Measurements from ENCODE around the gene NELFA.
"Not testable (repeated sequence)": the region's sequence is repeated elsewhere in the genome, so short reads cannot be mapped to it uniquely, and the experiment has no call there.

Gene NELFA

DNA sequence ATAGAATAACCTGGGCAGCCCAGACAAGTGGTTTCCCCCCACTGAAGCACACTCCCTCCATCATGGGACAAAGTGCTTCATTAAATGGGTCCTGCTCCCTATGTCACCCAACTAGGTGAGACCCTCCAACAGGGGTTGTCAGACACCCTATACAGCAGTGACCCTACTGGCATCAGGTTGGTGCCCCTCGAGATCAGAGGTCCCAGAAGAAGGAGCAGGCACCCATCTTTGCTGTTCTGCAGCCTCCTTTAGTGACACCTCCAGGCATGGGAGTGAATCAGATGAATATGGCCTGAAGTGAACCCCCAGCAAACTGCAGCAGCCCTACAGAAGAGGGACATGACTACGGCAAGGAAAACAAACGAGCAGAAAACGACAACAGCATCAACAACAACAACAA lies 11.1 kb downstream of the NELFA start:
- no peak for FAIRE-seq
- no peak for DNase-seq (ENCODE audit: insufficient read length, low spot score)

DNA sequence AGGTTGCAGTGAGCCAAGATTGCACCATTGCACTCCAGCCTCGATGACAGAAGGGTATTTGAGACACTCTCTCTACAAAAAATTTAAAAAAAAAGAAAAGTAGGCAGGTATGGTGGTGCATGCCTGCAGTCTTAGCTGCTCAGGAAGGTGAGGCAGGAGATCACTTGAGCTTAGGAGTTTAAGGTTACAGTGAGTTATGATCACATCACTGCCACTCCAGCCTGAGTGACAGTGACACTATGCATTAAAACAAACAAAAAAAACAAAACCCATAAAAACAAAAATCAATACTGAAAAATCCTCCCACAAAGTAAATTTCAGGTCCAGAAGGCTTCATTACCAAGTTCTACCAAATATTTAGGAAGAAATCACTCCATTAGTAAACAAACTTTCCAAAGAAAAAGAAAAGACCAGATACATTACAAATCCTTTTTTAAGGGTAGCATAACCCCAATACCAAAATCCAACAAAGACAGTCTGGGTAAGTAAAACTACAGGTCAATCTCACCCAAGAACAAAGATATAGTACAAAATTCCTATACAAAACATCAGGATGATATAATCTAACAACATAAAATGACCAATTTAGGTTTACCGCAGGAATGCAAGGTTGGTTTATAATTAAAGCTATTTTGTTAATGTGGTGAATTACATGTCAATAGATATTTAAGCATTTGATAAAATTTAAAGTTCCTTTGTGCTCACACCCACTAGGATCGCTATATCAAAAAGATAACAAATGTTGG lies 11.7 kb downstream of the NELFA start:
- FAIRE-seq (no peak), DNase-seq (ENCODE audit: insufficient read length, low spot score) (no peak)

DNA sequence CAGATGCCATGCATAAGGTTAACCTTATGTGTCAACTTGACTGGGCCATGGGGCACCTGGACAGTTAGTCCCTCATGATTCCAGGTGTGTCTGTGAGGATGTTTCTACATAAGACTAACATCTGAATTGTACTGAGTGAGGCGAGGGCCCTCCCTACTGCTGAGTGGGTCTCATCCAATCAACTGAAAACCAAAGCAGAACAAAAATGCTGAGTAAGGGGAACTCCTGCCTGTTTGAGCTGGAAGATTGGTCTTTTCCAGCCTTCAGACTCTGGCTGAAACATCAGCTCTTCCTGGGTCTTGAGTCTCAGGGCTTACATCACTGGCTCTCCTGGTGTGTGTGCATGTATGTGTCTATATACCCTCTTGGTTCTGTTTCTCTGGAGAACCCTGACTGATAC lies 13.8 kb downstream of the NELFA start:
- no peak for DNase-seq (ENCODE audit: insufficient read length, low spot score)
- no peak for FAIRE-seq

DNA sequence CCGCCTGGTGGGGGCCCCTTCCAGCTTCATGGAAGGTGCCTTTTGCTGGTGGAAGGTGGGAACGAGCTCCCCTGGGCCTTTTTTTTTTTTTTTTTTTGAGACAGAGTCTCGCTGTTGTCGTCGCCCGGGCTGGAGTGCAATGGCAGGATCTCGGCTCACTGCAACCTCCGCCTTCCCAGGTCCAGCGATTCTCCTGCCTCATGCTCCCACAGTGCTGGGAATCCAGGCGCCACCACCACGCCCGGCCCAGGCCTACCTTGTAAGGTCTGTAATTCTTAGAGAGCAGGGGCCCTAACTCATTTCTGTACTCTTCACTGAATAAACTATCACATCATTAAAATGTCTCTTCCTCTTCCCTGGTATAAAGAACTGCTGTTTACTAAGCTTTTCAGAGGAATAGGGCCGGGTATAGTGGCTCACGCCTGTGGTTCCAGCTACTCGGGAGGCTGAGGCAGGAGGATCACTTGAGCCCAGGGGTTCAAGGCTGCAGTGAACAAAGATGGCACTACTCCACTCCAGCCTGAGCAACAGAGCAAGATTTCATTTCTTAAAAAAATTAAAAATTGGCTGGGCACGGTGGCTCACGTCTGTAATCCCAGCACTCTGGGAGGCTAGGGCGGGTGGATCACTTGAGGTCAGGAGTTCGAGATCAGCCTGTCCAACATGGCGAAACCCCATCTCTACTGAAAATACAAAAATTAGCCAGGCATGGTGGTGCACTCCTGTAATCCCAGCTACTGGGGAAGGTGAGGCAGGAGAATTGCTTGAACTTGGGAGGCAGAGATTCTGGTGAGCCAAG lies 14.9 kb downstream of the NELFA start:
- DNase-seq (ENCODE audit: insufficient read length, low spot score); FAIRE-seq: not testable (repeated sequence)

DNA sequence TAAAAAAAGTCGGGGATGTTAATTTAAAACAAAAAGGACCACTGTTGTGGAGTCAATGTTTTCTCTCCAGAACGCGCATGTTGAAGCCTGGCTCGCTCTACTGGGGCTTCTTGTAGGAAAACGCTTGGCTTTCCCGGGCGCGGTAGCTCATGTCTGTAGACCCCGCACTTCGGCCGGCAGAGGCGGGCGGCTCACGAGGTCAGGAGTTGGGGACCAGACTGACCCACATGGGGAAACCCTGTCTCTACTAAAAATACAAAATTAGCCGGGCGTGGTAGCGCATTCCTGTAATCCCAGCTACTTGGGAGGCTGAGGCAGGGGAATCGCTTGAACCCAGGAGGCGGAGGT lies 15.6 kb downstream of the NELFA start:
- DNase-seq (ENCODE audit: insufficient read length, low spot score) = no peak
- no peak for FAIRE-seq

DNA sequence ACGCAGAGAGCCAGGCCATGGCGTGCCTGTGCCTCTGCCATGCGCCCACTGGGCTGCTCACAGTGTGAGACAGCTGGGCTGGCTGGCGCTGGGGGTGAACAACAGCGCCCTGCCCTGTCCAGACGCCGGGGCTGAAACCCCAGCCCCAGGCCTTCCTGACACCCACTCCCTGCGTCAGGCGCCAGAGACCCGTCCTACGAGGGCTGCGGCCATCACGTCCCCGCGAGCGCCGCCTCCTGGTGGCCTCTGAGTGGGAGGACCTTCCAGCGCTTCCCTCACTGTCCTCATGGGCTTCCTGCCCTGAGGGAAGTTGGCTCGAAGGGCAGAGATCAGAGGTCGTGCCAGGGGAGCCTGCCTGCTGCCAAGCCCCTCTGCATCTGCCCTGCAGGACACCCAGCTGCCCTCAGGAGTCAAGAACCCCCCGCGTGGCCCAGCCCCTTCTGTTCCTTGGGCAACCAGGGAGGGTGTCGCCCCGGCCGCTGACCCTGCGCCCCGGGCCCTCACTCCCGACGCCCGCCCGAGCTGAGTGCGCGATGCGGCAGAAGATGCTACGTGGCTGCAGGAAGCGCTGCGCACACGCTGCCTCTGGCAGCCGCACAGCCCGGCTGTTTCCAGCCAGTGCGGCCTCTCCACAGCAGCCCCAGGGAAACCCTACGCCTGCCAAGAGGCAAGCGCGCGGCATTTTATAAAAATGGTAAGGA lies 16.2 kb downstream of the NELFA start:
- no peak for FAIRE-seq

DNA sequence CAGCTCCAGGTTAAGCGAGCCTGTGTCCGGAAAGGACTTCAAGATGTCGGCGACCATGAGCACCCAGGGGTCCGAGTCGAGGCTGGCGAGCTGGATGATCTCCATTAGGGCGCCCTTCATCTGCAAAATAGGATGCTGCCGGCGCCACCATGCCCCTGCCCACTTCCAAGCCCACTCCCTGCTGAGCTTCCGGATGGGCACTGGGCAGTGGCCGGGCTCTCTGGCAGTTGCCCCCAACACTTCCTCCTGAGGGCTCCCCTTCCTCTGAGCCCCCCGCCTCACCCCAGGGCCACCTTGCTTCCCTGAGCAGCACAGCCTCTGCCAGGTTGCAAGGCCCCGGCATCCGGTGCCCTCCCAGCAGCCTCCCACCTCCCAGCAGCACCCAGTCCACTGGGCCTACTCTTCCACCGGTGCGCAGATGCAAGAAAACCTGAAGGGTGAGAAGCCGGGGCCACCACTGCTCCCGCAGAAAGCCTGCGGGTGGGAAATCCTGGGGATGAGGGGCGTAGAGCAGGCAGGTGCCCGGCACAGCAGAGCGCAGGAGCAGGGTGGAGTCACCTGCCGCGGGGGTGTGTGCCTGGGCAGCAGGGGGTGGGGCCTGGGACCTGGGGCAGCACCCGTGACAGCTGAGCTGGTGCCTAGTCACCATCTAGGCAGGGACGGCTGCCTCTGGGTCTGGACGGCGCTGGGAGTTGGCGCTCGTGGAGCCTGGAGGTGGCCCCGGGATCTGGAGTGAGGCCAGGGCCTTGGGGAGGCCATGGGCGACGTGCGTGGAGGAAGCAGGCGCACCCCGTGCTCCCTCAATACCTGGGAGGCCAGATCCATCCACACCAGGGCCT lies 17.0 kb downstream of the NELFA start:
- no peak for FAIRE-seq

More for the DNA sequence above, 16.2 kb downstream of the NELFA start:
- no peak for DNase-seq (ENCODE audit: insufficient read length, low spot score)

DNA sequence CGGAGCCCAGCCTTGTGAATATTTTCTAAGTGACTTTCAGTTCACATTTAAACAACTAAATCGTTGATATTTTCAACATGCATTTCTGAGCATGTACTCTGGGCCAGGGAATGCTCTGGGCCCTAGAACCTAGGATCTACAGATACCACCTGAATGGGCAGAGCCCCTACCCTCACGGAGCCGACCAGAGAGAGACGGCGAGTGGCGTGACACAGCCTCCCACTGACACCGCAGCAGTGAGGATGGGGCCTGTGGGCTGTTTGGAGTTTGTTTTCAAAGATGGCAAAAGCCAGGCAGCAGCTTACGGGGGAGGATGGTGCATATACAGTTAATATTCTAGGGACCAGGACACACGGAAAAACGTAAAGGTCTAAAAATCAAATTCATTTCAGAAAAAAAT lies 17.7 kb downstream of the NELFA start:
- FAIRE-seq (no peak), DNase-seq (ENCODE audit: insufficient read length, low spot score) (no peak)

More for the DNA sequence above, 17.0 kb downstream of the NELFA start:
- no peak for DNase-seq (ENCODE audit: insufficient read length, low spot score)

DNA sequence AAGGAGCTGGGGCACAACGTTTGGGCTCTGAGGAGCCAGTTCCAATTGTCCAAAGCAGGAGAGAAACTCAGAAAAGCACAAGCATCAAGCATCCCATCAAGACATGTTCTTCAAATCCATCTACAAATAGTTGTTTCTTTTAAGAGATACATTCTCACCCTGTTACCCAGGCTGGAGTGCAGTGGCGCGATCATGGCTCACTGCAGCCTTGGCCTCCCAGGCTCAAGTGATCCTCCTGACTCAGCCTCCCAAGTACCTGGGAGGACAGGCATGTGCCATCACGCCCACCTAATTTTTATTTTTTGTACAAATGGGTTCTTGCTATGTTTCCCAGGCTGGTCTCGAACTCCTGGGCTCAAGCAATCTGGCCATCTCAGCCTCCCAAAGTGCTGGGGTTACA lies 18.1 kb downstream of the NELFA start:
- FAIRE-seq = no peak

DNA sequence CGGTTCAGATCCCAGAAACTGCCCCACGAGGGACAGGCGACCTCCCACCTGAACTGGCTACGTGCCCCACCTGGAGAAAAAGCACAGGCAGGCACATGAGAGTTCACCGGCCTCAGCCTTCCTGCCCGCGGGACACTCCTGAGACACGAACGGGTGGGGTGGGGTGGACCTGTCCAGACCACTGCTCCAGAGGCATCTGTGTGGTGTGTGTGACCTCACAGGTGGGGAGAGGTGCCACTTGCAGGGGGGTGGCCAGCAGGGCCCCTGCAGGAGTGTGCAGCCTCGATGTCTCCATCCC lies 18.5 kb downstream of the NELFA start:
- FAIRE-seq = no peak
- no peak for DNase-seq (ENCODE audit: insufficient read length, low spot score)

More for the DNA sequence above, 18.1 kb downstream of the NELFA start:
- no peak for DNase-seq (ENCODE audit: insufficient read length, low spot score)

DNA sequence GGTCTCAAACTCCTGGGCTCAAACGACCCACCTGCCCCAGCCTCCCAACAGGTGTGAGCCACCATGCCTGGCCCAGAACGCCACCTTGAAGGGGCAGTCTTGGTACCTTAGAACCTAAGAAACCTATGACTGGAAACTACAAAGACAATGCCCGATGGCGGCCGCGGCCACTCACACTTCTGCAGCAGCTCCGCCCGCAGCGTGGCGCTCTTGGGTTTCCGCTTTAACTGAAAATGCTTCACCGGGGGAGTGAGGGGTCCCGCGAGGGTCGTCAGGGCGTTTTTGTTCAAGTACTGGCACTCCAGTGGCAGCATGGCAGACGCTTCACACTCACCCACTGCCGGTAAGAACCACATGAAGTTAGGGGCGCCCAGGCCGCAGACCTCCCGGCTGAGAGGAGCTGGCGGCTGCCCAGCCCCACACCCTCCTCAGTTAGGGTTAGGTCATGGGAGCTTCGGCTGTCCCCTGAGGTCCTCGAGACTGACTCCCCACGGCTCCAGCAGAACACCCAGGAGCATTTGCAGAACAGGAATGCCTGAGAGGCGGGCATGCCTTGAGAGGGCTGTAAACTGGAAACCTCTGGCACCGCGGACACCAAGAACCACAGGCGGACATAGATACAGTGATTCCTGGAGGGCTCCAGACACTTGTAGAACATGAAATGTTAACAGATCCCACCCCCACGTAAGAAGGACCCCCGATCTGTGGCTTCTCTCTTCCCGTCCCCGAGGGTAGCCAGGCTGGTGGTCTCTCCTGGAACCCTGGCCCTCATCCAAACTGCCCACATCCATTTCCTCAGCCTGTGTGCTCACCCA lies 19.0 kb downstream of the NELFA start:
- no peak for FAIRE-seq

DNA sequence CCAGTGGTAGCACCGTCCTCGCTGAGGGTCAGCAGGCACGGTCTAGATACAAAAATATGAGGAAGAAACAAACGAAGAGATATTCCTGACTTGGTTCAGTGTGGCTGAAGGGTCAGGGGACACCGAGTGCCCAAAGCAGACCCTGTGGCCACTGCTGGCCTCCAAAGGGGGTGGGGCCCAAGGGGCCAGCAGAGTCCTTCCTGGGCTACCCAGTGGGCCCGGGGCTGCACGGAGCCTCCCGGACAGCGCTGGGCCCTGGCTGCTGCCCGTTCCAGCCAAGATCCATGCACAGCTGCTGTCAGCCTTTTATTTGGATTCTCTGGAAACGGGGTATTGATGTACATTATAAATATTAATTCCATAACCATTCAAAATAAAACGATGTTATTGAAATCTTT lies 20.4 kb downstream of the NELFA start:
- DNase-seq (ENCODE audit: insufficient read length, low spot score) (no peak), FAIRE-seq (no peak)

More for the DNA sequence above, 19.0 kb downstream of the NELFA start:
- DNase-seq (ENCODE audit: insufficient read length, low spot score) = no peak

DNA sequence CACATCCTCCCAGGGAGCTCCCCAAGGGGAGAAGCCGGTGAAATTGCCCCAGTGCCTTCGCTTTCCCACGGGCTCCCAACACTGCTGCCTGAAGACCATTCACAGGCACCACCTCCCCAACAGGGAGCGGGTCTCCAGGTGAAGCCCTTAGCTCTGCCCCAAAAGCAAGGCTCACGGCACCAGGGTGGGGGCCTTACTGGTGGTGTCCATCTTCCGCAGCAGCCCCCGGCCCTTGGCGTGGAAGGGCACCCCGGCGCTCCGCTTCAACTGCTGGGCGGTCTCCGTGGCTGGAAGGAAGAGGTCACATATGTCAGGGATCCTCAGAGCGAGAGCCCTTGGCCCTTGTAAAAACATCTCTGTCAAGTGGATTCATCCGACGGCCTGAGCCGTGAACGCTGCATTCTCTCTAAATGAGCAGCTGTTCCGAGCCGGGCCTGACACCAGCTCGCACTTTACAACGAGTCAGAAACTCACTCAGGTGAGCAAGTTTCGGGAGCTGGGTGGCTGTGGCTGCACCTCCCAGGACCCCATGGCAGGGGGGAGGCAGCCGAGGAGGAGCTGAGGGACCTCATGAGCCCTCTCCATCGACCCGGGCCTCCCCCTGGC lies 20.9 kb downstream of the NELFA start:
- DNase-seq (ENCODE audit: insufficient read length, low spot score) (no peak), FAIRE-seq (no peak)

DNA sequence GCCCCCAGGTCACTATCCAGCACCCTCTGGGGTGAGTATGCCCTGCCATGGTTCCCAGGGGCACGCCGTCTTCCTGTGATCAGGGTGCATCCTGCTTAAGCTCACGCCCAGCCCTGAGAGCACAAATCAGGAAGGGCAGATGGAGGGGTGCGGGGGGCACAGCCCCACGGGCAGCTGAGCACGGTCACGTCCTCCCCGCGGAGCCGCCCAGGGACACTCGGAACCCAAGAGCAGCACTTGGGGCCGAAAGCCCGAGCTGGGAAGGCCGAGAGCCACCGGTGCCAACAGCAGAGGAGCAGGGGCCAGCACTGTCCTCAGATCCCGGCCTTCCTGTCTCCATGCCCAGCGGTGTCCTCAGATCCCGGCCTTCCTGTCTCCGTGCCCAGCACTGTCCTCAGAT lies 21.5 kb downstream of the NELFA start:
- FAIRE-seq (no peak), DNase-seq (ENCODE audit: insufficient read length, low spot score) (no peak)

DNA sequence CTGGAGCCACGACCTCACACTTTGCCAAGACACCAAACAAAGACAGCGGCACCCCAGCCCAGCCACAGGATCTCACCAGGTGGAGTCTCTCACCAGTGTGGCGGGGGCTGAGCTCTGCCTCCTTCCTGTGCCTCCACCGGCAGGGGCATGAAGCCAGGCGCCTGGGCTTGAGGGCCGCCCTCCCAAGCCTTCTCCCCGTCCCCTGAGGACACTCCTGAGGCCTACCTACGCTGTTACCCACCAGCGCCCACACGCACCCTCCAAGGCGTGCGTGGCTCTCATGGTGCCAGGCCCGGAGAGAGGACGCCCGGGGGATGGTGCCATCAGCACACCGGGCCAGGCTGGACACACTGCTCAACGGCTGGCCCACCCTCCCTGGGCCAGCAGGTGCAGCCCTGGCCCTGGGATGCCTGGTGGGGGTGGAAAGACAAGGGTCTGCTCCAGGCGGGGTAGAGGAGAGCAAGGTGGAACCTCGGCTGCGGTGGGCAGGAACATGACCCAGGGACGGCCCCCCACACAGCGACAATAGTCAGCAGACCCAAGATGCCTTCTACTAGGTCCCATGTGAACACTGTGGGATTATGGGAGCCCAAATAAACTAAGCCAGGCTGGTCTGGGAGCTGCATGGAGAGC lies 22.1 kb downstream of the NELFA start:
- no peak for FAIRE-seq
- DNase-seq (ENCODE audit: insufficient read length, low spot score) = no peak

DNA sequence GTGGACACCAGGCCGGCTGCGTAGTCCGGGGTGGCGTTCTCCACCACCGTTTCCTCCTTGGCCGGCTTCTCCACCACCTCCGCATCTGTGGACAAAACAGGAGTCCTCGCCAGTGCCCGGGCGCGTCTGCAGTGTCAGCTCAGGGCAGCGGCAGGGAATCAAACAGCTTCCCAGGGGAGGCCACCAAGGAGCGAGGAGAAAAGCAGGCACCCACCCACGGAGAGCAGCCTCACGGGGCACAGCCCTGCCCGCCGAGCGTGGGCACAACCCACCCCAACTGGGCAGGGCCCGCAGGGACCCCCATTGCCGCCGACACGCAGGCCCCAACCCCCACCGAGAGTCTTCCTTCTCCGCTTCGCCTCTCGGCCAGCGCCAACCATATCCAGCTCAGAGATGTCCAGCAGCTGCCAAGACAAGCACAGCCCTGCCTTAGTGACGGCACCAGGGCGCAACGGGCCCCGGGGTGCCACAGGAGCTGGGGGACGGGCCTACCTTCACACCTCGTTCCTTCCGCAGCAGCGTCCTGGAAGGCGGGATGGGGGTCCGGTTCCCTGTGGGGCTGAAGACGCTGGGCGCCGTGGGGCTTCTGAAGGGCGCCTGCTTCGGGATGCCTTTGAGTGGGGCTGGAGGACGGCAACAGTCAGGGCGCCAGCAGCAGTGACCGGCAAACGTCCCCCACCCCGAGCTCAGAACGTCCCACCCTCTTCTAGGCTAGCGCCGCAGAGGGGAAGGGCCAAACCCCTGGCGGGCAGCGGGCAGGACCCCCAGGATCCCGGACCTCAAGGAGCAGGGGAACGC lies 22.8 kb downstream of the NELFA start:
- DNase-seq (ENCODE audit: insufficient read length, low spot score) = no peak
- no peak for FAIRE-seq

DNA sequence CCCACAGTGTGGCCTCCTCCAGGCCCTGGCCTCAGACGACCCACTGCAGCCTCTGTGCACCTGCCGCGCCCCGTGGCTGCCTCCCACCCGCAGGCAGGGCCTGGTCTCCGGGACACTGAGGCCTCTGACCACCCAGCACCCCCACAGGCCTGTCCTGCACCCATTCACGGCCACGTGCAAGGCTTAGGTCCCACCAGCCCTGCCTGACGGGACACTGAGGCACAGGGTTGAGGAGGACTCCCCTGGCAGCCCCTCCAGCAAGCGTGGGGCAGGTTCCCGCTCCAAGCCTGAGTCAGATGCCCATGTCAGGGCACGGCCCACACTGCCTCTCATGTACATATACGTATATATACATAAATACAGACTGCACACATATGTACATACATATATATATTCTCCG lies 23.5 kb downstream of the NELFA start:
- no peak for FAIRE-seq
- no peak for DNase-seq (ENCODE audit: insufficient read length, low spot score)

DNA sequence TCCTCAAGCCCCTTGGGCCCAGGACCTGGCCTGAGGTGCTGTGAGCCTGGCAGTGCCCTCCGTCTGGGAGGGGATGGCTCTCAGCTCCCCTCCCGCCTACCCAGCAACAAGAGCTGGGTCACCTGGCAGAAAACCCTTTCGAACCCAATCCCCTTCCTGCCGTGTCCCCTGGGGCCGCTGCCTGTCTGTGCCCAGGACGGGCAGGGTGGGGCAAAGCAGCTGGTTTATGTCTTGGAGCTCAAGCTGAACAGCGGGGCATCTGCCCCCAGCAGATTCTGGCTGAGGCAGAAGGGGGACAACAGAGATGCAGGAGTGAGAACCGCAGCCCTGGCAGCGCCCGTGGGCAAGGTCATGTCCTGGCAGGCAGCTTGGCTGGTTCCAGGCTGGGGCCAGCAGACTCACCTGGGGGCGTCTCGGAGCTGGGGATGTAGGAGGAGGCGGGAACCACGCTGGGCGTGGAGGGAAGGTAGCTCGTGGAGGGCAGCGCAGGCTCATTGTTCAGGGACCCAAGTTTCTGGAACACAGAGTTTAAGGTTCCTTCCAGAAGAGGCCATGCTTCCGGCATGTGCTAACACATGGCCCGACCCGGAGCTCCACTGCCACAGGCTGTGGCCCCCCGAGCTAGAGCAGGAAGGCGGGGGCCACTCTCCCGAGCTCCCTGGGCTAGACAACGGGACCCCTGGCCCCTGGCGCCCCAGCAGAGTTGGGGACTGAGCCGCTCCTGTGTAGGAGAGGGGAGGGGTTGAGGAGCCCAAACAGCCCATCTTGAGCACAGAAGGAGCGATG lies 24.2 kb downstream of the NELFA start:
- DNase-seq (ENCODE audit: insufficient read length, low spot score) = no peak
- FAIRE-seq = no peak
